Activated CD4-positive, alpha-beta T cell treated with anti-CD3 and anti-CD28 coated beads, Interleukin-2, amount 50 U/mL, for 24 hours (primary cell): ENCODE measurements around the gene PLA2G1B.
A peak's percentile ranks its signal among the peaks of the same experiment; 100 is the strongest.

Experiments used
- DNase-seq, 2 donors: peaks; one replicate each; pipeline ENCODE4 v3.0.0-alpha.2; 2020; ENCODE audit warnings: low read depth in 1 of 2, low spot score in 1 of 2

Gene PLA2G1B

DNA sequence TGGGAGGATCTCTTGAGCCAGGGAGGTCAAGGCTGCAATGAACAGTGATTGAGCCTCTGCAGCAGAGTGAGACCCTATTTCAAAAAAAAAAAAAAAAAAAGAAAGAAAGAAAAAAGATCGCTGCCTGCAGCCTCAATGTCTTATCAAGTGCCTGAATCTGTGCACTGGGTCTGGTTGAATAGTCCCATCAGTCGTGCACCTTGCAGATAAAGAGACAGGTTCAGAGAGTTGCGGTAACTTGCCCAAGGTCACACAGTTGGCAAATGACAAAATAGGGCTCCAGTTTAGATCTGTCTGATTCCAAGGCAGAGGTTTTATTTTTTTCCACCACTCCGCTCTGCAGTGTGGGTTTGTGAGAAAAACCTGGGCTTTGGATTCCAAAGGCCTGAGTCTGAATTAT is 649 bp upstream of the PLA2G1B start:
- DNase-seq, result no peak

DNA sequence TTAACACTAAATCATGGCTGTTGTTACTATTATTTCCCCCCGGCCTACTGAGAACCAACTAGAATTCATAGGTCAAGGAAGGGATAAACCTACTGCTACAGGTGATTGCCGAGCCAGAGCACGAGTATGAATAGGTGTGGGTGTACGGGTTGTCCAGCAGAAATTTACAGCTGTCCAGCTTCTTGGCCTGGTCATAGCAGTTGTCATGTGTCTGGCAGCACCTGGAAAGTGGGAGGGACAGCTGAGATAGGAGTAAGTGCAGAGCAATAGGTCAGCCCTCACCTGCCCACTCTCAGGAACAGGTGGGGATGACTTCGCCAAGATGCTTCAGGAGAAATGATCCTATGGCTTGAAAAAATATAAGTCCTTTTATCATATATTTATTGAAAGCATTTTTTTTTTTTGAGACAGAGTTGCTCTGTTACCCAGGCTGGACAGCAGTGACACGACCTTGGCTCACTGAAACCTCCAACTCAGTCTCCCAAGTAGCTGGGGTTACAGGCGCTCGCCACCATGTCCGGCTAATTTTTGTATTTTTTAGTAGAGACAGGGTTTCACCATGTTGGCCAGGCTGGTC is 2.6 kb downstream of the PLA2G1B start:
- DNase-seq, result no peak

DNA sequence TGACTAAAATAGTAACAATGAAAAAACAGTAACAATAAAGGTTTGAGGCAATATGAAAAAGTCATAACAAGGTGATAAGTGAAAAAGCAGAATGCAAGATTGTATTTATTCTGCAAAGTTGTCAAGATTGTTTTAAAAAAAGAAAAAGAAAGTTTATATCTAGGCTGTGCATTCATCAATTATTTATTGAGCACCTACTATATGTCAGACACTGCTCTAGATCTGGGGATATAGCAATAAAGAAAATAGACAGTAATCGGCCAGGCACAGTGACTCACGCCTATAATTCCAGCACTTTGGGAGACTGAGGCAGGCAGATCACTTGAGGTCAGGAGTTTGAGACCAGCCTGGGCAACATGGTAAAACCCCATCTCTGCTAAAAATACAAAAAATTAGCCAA is 3.8 kb downstream of the PLA2G1B start:
- DNase-seq, result no peak

DNA sequence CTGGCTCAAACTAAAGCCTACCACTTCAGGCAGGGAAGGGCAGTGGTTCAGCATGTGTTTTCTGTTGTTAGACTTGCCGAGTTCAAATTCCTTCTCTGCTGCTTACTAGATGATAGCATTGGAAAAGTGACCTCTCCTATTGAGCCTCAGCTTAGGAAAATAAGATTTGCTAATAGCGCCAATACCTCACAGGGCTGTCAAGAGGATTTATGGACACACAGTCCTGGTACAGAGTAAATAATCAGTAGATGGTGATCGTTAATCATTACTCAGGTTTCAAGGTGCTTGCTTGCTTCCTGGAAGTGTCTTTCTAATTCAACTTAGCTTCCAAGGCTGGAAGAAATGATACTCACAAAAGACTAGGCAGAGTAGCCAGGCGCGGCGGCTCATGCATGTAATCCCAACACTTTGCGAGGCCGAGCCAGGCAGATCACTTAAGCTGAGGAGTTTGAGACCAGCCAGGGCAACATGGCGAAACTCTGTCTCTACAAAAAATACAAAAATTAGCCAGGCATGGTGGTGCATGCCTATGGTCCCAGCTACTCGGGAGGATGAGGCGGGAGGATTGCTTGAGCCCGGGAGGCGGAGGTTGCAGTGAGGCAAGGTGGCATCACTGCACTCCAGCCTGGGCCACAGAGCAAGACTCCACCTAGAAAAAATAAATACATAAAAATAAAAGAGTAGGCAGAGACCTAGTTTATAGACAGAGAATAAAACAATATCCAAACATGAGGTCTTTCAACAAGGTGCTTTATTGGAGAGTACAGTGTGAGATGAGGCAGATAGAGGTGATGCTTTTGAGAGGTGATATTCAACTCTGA is 6.0 kb downstream of the PLA2G1B start:
- DNase-seq, result no peak

DNA sequence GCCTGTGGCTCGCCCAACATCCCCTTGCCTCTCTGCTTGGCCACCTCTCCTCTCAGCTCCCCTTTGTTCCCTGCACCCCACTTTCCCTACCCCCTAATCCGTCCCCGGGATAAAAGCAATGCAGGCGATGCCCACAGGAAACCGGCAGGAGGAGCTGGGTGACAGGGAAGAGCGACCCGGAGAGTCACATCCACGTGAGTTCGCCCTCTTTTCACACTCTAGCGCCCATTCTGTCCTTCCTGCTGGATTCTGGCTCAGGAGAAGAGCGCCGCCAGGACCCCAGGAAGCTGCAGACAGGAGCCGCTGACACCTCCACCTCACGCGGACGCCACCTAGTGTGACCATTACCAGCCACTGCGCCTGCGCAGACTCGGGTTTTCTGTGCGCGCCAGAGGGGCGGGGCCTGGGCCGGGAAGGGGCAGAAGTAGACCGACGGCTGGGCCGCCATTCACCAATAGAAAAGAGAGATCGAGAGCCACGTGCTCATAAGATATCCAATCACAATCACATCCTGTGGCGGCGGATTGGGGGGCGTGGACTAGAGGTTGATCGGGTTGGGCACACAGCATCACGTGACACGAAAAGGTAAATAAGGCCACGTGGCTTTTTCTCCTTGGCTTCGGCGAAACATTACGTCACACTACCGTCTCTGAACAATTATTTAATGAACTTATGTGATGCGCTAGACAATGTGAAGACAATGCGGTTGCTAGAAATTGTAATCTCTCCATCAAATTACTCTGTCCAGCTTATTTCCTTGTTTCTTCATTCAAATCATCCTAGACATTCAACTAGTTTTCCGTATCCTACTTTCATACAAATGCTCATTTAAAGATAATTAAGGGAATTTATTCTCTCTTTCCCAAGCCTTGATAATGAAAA is 10.1 kb downstream of the PLA2G1B start:
- peak; percentile 99 to 100 for DNase-seq

DNA sequence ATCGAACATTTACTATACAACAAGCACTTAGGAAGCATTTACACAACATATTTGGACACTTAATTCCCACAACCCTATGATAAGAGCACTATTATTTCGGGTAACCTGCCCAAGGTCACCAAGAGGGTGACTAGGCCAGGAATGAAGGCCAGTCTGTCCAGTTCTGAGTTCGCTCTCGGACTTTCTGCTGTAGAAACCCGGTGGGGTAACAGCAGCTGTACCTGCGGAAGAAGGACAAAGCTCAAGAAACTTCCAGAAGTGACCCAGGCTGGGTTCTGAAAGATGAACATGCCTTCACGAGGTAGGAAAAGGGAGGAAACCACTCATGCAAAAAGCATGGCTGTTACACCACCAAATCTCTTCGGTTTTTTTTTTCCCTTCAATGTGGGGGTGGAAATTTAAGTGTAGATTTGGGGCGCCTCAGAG is 10.8 kb downstream of the PLA2G1B start:
- no peak for DNase-seq

DNA sequence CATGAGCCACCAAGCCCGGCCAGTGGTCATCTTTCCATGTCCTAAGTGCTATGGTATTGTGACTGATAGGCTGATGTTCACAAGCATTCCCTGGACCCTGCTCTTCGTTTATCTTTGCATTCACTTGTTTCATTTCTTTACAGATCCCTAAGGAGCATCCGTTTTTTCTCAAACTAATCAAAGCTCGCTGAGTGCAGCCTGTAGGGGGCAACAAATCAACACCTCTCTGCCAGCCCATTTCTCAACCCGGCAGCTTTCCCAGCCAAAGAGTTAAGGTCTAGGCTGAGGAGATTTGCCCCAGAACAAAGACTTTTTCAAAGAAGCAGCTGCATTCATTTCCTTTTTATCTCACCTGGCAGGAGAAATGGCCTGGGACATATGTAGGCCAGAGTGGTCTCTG is 13.4 kb downstream of the PLA2G1B start:
- no peak for DNase-seq

DNA sequence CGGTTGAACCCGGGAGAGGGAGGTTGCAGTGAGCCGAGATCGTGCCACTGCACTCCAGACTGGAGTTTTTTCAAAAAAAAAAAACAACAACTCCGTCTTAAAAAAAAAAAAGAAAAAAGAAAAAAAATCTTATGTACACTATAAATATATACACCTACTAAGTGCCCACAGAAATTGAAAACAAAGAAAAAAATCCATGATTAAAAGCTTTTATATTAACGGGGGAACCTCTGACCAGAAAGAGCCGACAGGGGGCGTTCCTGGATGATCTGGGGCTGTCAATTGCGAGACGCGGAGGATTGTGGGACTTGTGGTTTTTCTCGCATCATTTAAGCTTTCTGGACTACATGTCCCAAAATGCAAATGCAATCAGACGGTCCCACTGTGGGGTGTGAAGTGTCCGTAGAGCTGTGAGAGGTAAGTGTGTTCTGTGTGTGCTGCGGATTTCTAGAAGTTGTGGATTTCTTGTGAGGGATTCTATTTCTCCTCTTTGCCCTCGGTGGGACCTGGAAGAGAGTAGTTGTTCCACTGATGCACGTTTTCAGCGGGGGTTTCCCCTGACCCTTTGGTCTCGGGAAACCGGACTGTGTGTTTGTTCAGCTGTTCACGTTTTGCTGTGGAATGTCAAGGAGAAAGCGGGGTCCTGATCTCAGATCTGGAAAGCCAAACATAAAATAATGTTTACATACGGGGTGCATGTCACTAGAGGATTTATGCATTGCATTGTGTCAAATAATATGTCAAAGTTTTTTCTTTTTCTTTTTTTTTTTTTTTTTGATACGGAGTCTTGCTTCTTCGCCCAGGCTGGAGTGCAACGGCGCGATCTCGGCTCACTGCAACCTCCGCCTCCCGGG is 25.4 kb downstream of the PLA2G1B start, which contains the start of gene SIRT4:
TSS of gene SIRT4 (plus strand) at position 360 of the 854 bp plus-strand sequence. CDS start 1,241 bp downstream, outside the sequence.
- DNase-seq, result peak; percentile 65 to 86

DNA sequence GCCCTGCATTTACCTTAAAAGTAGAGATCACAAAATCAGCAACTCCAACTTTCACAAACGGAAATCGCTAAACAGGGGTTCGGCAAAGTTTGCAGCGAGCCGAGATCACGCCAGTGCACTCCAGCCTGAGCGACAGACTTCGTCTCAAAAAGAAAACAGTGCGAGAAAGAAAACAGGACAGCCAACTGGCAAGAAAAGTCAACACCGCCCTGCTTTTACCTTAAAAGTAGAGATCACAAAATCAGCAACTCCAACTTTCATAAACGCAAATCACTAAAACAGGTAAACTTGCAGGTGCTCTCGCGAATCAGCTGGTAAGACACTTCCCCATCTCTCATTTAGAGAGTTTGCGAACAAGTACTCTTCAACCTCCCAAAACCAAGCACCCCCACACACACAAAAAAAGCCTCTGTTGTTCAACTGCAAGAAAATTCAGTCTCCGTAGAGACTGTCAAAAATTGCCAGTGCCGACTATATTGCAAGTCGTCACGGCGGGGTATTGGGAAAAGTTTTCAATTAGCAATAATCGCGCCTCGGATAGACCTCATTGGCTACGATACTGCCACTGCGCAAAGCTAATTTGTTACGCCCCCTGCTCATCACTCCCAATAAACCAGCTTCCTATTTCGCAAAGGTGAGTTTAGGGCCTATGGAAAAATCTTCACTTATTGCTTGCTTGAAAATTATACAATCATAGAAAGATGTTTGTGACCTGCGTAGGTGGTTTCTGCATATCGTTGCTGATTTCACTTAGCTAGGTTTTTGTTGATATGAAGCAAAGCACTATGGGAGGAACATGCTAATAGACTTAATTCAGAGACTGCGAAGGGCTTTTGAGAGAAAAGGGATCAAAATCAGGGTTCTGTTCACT is 34.7 kb downstream of the PLA2G1B start, which contains the start of gene RNU4-1:
TSS of gene RNU4-1 (minus strand) at position 577 of the 871 bp plus-strand sequence.
- DNase-seq, result peak; percentile 34 to 89

DNA sequence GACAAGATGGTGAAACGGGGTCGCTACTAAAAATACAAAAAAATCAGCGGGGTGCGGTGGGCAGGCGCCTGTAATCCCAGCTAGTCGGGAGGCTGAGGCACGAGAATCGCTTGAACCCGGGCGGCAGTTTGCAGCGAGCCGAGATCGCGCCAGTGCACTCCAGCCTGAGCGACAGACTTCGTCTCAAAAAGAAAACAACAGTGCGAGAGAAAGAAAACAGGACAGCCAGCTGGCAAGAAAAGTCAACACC is 35.2 kb downstream of the PLA2G1B start:
- no peak for DNase-seq

DNA sequence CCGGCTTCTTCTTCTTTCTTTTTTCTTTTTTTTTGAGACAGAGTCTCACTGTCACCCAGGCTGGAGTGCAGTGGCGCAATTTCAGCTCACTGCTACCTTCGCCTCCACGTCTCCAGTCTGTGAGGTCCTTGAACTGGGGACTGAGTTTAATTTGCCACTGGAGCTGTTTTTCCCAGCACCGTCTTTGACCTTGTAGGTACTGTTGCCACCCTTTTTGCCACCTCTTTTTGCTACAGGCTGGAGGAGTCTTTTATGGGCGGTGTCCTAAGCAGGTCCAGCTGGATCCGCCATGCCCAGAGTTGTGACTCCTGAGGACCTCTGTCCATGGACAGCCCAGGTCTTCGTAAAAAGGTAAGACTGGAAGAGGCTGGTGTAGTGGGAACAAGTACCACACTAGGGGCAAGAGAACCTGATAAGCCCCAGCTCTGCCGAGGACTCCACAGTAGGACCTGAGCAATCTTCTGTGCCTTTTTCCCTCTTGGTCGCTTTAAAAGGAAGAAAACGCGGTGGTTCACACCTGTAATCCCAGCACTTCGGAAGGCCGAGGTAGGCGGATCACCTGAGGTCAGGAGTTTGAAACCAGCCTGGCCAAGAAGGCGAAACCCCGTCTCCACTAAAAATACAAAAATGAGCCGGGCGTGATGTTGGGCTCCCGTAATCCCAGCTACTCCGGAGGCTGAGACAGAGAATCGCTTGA is 36.8 kb downstream of the PLA2G1B start:
- peak; percentile 10 to 17 for DNase-seq

DNA sequence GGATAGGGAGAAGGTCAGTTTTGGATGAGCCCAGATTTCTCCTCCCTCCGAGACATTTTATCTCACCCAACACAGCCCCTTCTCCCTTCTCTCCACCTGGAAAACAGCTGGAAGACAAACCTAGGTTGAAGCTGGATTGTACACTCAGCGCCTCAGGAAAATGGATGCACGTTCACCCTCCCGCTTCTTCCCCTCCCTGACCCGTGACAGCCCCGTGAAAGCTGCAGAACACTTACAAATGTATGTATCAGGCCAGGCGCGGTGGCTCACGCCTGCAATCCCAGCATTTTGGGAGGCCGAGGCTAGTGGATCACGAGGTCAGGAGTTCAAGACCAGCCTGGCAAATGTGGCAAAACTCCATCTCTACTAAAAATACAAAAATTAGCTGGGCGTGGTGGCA is 40.1 kb downstream of the PLA2G1B start:
- no peak for DNase-seq

DNA sequence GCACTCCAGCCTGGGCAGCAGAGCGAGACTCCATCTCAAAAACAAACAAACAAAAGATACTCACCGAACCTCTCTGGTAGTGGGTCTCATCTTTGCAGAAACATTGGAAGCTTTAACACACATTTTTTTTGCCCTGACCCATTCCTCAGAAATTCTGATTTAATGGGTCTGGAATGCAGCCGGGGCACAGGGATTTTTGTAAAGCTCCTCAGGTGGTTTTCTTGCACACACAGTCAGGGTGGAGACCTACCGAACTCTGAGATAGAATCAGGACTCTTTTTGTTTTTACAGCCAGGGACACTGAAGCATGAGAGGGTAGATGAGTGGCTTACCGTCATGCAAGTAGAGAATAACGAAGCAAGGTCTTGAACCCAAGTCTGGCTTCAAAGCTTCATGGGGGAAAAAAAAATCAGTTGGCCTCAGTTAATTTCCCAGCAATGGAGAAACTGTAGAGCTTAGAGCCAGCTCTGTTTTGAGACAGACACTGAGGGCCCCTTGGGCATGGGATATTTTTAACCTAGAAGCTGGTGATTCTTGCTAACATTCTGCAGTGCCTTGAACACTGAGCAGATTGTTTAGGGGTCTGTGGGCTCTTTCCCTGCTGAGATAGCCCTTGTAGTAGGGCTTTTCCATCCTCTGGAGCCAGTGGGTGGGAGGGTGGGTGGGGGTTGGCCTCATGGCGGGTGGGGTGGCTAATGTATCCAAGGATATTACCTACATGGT is 40.6 kb downstream of the PLA2G1B start:
- no peak for DNase-seq

DNA sequence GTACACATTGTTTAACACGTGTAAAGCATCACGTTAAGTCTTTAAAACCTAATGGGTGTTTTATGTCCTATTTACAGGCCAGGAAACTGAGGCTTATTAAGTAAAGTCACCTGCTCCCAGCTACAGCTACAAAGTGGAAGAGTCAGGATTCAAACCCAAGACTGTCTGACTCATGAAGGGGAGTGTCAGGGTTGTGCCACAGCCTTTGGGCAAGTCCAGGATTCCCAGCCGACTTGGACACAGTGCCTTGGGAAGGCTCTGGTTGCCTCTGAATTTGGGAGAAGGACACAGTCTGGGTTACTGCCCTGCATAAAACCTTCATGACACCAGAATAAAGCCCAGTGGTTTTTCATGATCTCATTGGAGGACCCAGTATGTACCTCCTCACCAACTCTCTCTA is 43.2 kb downstream of the PLA2G1B start:
- no peak for DNase-seq

DNA sequence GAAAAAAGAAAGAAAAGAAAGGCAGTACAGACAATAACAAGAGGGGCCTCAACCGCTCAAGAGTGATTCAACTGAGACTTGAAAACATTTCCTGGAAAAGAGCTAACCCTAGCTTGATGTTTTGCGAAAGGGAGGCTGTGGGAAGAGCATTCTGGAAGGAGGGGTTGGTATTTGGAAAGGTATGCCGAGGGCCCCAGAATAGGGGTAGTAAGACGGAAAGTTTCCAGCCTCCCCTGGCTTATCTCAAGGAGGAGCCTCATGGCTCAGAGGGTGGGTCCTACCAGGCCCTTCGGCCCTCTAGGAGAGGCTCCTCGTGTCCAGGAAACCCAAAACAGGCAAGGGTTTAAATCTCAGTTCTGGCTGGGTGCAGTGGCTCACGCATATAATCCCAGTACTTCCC is 44.3 kb downstream of the PLA2G1B start:
- no peak for DNase-seq

DNA sequence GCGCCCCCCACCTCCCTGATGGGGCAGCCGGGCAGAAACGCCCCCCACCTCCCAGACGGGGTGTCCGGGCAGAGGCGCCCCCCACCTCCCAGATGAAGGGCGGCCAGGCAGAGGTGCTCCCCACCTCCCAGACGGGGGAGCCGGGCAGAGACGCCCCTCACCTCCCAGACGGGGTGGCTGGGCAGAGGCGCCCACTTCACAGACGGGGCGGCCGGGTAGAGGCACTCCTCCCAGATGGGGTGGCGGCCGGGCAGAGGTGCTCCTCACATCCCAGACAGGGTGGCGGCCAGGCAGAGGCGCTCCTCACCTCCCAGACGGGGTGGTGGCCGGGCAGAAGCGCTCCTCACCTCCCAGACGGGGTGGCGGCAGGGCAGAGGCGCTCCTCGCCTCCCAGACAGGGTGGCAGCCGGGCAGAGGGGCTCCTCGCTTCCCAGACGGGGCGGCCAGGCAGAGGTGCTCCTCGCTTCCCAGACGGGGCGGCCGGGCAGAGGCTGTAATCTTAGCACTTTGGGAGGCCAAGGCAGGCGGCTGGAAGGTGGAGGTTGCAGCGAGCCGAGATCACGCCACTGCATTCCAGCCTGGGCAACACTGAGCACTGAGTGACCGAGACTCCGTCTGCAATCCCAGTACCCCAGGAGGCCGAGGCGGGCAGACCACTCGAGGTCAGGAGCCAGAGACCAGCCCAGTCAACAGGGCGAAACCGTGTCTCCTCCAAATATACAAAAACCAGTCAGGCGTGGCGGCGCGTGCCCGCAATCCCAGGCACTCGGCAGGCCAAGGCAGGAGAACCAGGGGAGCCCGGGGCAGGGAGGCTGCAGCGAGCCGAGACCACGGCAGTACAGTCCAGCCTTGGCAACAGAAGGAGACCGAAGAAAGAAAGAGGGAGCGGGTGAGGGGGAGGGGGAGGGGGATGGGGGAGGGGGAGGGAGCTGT is 49.2 kb downstream of the PLA2G1B start:
- DNase-seq, result no peak

DNA sequence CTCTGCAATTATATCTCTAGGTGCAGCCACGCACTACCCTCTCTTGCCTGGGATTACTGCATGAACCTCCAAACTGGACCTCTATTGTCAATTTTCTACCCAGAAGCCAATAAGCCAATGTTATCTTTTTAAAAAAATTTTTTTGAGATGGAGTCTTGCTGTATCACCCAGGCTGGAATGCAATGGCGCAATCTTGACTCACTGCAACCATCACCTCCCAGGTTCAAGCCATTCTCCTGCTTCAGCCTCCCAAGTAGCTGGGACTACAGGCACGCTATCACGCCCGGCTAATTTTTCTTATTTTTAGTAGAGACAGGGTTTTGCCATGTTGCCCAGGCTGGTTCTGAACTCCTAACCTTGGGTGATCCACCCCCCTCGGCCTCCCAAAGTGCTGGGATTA is 50.8 kb downstream of the PLA2G1B start:
- no peak for DNase-seq
